RWPE1 (cell line): ENCODE results near the gene GBF1.

ENCODE experiments used
- CTCF ChIA-PET: fragments of 350-600 bp; sonication (Branson Sonifier 250); formaldehyde crosslinking; extraction: SDS; loops from one replicate; lab custom pipeline; 2021; lab: Yijun Ruan, JAX
- POLR2A ChIA-PET: fragments of 400-600 bp; formaldehyde crosslinking; extraction: SDS; loops from one replicate; lab custom pipeline; 2020; ENCODE audit warnings: antibody characterized with exemption; ENCODE audit not compliant: low non-redundant PET; lab: Yijun Ruan, JAX
- DNase-seq: peaks from one replicate; pipeline ENCODE4 v3.0.0; 2012; ENCODE audit warnings: low spot score
- H3K27ac ChIP-seq: fragments of 450-650 bp; 2 replicates; pipeline ENCODE4 v1.5.1; 2017
- TF ChIP-seq, protein P1 (sequence below): fragments of 450-650 bp; conservative IDR thresholded peaks from 2 replicates; pipeline ENCODE4 v1.5.1; 2017; ENCODE audit warnings: low read depth, mild to moderate bottlenecking

The GBF1 gene

DNA sequence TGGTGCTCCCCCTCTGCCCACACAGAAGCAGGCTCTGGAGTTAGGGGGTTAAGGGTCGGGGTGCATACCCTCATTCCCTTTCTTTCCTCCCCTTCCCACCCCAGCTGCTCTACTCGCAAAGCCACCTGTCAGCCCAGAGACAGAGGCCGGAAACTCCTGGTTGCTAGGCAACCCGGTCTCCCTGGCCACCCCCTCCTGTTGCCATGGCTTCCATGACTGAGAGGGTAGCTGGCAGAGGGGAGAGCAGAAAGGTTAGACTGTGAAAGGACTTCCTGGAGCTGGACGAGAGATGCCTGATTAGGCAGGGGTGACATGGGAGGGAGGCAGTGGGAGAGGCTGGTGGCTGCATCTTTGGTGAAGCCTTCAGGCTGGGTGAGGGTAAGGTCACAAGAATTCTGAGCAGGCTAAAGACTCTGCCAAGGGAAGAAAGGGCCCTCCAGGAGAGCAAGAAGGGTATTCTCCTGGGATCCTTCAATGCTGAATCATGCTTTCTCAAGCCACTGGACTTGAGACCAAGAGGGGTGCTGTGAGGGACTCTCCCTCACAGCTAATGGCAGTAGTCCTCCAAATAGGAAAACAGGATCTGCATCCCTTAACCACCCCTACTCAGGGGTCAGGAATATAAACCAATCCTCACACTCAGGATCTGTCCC lies 167.8 kb downstream of the GBF1 start:
- ChIA-PET CTCF (interaction anchor here (0.9 to 1.2 kb wide), 5 partner anchors 10 to 183 kb away, joined by 3 to 6 read pairs (median 4); no protein-coding TSS in a partner anchor), POLR2A (no interaction called here)
- DNase-seq, result no peak
- TF ChIP-seq, protein P1, sequence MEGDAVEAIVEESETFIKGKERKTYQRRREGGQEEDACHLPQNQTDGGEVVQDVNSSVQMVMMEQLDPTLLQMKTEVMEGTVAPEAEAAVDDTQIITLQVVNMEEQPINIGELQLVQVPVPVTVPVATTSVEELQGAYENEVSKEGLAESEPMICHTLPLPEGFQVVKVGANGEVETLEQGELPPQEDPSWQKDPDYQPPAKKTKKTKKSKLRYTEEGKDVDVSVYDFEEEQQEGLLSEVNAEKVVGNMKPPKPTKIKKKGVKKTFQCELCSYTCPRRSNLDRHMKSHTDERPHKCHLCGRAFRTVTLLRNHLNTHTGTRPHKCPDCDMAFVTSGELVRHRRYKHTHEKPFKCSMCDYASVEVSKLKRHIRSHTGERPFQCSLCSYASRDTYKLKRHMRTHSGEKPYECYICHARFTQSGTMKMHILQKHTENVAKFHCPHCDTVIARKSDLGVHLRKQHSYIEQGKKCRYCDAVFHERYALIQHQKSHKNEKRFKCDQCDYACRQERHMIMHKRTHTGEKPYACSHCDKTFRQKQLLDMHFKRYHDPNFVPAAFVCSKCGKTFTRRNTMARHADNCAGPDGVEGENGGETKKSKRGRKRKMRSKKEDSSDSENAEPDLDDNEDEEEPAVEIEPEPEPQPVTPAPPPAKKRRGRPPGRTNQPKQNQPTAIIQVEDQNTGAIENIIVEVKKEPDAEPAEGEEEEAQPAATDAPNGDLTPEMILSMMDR, result no peak
- H3K27ac ChIP-seq, result no peak overlapping the region

DNA sequence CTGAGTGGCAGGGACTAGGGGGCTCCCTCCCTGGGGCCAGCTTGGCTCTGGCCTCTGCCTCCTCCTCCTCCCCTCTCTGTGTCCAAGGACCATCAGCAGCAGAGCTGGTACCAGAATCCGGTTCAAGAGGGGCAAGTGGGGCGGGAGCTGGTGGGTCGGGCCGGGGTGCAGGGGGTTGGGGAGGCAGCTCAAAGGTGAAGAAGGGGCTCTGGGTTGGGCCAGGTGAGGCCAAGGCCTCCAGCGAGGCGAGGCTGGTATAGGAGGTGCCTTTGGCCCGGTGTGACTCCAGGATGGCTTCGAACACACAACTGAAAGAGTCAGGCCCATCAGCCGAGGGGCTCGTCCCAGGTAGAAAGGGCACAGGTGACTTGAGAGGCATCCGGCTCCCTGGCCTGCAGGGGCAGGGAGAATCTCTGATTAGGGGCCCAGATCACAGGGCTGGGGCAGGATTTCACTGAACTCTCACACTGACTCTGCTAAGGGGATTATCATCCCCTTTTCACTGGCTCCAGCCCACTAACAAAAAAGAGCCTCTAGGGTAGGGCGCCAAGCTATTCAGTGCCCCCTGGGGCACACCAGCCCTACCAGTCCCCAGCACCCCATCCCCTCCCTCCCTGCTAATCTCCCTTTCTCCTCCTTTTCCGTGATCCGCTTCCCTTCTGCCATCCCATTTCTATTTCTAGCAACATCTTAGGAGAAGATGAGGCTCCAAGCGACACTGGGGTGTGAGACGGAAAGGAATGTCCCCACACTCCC lies 168.7 kb downstream of the GBF1 start:
- POLR2A ChIA-PET, result no interaction called here
- DNase-seq, result no peak
- TF ChIP-seq, protein P1, result no peak
- no peak overlapping the region for H3K27ac ChIP-seq
- CTCF ChIA-PET, result interaction anchor here (0.9 to 1.2 kb wide), 4 partner anchors 11 to 184 kb away, joined by 4 to 6 read pairs (median 4); no protein-coding TSS in a partner anchor

DNA sequence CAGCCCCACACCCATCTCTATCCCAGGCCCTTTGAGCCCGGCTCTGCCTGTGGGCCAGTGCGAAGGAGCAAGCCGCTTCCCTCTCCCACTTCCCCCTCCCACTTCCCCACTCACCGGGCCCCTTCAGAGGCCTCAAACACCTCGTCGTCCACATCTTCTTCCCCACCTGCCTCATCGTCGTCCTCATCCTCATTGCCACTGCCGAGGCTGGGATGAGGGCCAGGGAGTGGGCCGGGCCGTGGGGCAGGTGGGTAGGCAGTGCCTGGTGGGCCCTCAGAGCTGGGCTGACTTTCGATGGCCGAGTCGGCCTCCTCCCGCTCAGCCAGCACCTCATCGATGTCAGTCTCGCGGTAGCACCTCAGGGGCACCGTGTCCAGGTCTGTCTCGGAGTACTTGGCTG lies 169.4 kb downstream of the GBF1 start:
- H3K27ac ChIP-seq, result no peak overlapping the region
- POLR2A ChIA-PET, result no interaction called here
- DNase-seq, result no peak
- TF ChIP-seq, protein P1, result no peak
- CTCF ChIA-PET, result interaction anchor here (1.1 kb wide), 1 partner anchor 245 kb away, joined by 4 read pairs; no protein-coding TSS in a partner anchor

DNA sequence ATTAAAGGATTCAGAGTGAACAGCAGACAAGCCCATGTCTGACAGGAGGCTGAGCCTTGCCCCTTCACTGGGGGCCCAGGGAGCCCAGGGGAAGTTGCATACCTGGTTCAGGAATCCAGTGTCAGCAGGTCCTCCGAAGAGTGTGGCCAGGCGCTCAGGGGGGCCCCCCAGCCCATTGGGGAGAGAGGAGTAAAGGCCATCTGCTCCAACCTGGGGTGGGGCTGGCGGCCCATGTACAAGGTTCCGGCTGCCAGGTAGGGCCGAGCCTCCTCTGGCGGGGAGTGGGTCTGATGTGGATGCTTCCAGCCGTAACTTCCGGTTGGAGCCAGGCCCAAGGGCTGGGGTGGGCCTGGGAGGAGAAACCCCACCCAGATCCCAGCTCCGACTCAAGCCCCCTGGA lies 171.0 kb downstream of the GBF1 start:
- no peak for DNase-seq
- ChIA-PET CTCF (no interaction called here), POLR2A (no interaction called here)
- TF ChIP-seq, protein P1, result no peak
- no peak overlapping the region for H3K27ac ChIP-seq

DNA sequence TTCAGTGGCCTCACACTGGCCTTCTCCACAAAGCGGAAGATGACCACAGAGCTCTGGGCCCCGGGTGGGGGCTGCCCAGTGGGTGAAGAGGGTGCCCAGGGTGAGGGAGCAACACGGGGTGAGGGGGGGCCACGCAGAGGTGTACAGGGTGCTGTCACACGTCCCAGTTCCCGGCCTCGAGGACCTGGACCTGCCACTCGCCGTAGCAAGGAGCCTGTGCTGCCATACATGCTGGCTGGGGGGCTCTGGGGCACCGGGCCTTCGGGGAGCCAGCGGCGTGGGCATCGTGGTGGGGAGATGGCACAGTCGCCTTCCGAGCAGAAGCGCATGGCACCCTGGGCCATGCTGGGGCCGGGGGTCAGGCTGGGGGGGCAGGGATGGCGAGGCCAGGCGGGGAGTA lies 171.4 kb downstream of the GBF1 start:
- CTCF ChIA-PET, result interaction anchor here (2.2 kb wide), 1 partner anchor 17 kb away, joined by 9 read pairs; no protein-coding TSS in a partner anchor
- POLR2A ChIA-PET, result no interaction called here
- TF ChIP-seq, protein P1, result no peak
- no peak for DNase-seq
- H3K27ac ChIP-seq, result no peak overlapping the region

DNA sequence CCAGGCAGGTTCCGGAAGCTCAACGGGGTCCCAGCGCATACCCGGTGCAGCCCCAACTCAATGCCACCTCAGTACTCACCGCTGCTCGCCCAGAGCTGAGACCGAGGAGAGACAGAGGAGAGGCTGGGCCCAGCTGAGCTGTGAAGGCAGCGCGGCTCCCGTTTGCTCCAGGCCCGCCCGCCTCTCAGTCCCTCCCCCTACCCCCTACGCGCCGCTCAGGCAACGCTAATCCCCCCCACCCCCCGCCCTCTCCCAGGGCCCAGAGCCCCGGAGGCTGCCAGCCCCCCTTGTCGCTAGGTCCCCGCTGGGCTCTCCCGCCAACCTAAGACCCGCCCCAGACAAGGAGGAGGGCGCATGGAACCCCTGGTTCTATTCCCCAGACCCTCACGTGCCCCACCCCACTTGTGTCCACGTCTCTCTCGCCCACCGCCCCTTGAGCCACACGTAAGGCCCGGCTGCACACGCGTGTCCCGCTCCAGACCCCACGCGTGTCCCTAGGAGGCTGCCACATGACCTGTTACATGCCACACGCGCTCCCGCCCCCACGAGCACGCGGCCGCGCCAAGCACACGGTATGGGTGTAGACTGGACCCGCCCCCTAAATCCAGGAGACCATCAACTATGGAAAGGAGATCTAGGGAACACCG lies 173.4 kb downstream of the GBF1 start, which contains the start of gene PSD:
PSD (minus strand) TSS at position 164 of the 647 bp plus-strand sequence. CDS start 1,747 bp downstream, outside the sequence.
- H3K27ac ChIP-seq, result peak within 1 kb of the TSS; percentile 96
- POLR2A ChIA-PET, result no interaction called here
- no peak for DNase-seq
- CTCF ChIA-PET, result interaction anchor here (0.6 to 2.2 kb wide), 2 partner anchors 15 to 19 kb away, joined by 3 to 9 read pairs; no protein-coding TSS in a partner anchor
- TF ChIP-seq, protein P1, result no peak
